ENCODE measurements around the gene LMOD1. TPM values are rescaled to one million over a fixed set of nuclear protein-coding genes. Genes with fewer than 3 reads are reported as not detected.
"Not testable (repeated sequence)": the region's sequence is repeated elsewhere in the genome, so short reads cannot be mapped to it uniquely, and the experiment has no call there.

The LMOD1 gene
- total RNA-seq, 1 experiment from 2014 or later: not detected

DNA sequence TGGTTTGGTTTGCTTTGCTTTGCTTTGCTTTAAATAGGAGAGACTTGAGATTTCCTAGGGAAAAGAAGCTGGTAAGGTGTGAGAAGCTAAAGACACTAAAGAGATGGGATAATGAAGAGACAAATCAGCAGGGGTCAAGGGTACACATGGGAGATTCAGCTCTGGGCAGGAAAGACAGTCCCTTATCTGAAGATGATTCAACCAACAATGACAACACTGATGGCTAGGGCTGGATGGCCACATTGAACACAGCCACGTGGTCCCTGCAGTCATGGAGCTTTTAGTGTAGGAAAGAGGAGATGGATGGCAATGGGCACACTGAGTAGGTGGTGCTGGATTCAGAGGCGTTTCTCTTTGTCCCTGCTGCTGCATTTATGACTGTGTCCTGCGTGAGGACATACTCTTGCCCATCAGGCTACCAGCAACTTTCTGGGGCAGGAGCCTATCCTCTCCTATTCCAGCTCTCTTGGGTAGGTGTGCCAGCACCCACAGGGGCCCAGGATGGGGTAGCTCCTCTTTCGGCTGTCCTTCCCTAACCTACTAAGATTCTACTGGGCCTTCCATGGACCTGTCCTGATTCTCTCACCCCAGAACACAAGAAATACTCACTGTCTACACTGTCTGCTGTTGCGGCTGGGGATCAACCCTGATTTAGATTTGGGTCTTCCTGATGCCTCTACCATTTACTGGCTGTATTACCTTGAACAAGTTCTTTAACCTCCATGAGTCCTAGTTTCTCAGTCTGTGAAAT is 59.1 kb downstream of the LMOD1 start:
- no peak for DNase-seq (ENCODE audit: low read depth, low spot score)
- in situ Hi-C loops (cut with HindIII; ENCODE audit: low pct_unique_long_range_greater_than_20kb, low sequenced_read_pairs): no loop called here

DNA sequence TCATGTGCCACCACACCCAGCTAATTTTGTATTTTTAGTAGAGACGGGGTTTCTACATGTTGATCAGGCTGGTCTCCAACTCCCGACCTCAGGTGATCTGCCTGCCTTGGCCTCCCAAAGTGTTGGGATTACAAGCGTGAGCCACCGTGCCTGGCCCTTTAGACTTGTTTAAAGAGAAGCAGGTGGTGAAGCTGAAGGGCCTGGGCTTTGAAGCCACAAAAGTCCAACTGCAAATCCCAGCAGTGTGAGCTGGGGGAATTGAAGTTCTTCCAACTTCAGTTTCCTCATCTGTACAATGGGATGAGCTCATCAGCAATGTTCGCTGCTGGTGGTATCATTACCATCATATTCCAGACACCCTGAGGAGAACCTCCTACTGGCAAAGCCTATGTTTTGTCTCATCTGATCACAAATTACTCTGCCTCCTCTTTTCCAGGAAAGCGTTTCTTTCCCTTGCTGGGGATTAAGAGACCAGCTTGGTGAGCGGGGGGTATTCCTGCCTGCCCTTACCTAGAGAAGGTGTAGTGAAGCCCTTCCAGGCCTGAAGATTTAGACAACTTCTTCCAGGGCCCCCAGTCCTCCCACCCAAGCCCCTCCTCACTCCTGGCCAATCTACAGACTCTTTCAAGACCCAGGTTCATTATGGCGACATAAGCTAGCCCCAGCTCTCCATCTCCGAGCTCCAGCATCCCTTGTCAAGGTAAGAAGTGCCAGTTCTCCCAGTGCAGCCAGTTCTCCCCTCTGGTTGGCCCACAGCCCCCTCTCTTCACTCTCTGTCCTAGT is 60.1 kb downstream of the LMOD1 start:
- DNase-seq (ENCODE audit: low read depth, low spot score): no peak
- in situ Hi-C loops (cut with HindIII; ENCODE audit: low pct_unique_long_range_greater_than_20kb, low sequenced_read_pairs): no loop called here

GRCh38 chr1:201885531-201886075 is 60.7 kb downstream of the LMOD1 start:
- DNase-seq (ENCODE audit: low read depth, low spot score): no peak
- in situ Hi-C loops (cut with HindIII; ENCODE audit: low pct_unique_long_range_greater_than_20kb, low sequenced_read_pairs): no loop called here

DNA sequence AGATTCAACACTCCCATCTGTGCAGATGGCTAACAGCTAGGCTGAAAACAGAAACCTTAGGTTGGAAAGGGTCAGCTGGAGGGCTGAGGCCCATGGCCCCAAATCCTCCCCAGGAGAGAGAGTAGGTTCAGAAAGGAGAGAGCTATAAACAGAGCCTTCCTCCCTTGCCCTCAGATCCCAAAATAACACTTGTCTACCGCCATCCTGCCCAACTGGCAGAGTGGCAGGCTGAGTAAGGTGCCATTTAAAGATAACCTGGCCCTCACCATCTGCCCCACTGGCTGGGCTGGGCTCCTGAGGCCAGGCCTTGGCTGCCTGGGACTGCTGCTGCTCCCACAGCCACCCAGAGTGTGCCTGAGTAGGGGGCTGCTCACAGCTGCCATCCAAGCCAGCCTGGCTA is 61.9 kb downstream of the LMOD1 start:
- in situ Hi-C loops (cut with HindIII; ENCODE audit: low pct_unique_long_range_greater_than_20kb, low sequenced_read_pairs): no loop called here
- no peak for DNase-seq (ENCODE audit: low read depth, low spot score)

- no peak for DNase-seq (ENCODE audit: low read depth, low spot score)
- in situ Hi-C loops (cut with HindIII; ENCODE audit: low pct_unique_long_range_greater_than_20kb, low sequenced_read_pairs): no loop called here
These were observed 62.6 kb downstream of the LMOD1 start for GRCh38 chr1:201883786-201884185.

GRCh38 chr1:201883266-201883665 is 63.1 kb downstream of the LMOD1 start:
- in situ Hi-C loops (cut with HindIII; ENCODE audit: low pct_unique_long_range_greater_than_20kb, low sequenced_read_pairs): no loop called here
- DNase-seq (ENCODE audit: low read depth, low spot score): no peak

DNA sequence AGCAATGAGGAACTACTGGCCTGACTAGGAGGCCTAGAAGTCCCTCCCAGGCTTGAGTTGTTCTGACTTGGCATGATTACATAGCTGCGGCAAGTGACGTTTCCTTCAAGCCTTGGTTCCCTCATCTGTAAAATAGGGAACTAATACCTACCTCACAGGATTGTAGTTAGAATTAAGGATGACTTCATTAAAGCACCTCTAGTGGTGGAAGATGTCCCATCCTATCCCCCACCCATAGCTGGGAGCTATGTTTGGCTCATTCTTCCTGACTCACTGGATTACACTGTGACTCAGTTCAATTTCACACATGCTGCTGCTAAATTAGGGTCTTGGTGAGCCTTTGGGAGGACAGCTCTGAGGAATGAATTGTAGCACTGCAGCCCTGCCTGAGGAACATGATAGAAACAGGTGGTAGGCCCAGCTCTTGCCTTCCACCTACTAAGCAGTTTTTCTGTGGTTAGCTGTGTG is 63.6 kb downstream of the LMOD1 start:
- peak; percentile 12 for DNase-seq (ENCODE audit: low read depth, low spot score)
- in situ Hi-C loops (cut with HindIII; ENCODE audit: low pct_unique_long_range_greater_than_20kb, low sequenced_read_pairs): no loop called here

DNA sequence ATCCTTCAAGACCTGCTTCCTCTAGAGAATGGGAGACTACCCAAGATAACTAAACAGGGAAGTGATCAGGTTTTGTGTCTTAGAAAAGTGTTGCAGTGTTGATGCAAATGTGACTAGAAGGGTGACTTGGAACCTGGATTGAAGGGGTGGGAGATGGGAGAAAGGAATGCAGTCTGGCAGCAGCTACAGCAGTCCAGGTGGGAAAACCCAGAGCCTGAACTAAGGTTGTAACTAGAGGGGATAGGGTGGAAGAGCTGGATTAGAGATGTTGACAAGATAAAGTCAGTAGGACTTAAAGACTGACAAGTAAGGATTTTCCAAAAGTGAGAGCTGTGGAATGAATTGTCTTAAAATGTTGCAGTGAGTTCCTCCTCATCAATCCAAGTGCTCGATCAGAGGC is 64.7 kb downstream of the LMOD1 start:
- in situ Hi-C loops (cut with HindIII; ENCODE audit: low pct_unique_long_range_greater_than_20kb, low sequenced_read_pairs): no loop called here
- no peak for DNase-seq (ENCODE audit: low read depth, low spot score)

DNA sequence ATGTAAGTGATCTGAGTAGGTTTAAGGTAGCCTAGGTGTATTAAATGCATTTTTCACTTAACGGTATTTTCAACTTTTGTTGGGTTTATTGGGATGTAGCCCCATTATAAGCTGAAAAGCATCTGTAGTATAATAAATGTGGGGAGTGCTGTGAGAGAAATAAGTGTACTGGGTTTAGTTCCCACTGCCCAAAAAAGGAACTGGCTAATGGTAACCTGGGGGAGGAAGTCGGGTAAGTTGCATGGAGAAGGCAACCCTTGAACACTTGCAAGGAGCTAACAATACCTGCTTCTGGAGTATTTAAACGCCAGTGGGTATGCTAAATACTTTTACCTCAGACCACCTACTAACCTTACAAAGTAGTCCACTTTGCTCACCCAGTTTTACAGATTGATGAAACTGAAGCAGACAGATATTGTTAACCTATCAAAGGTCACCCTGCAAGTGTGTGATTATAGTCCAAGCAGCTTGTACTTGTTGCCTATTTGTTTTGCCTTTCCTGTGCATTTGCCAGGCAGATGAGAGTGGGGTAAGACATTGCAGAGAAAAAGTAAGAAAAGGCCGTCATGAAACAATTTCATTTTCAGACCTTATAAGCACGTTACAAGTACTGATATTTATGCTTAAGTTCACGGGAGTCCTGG is 65.3 kb downstream of the LMOD1 start:
- DNase-seq (ENCODE audit: low read depth, low spot score): no peak
- in situ Hi-C loops (cut with HindIII; ENCODE audit: low pct_unique_long_range_greater_than_20kb, low sequenced_read_pairs): no loop called here

- peak; percentile 61 for DNase-seq (ENCODE audit: low read depth, low spot score)
- in situ Hi-C loops (cut with HindIII; ENCODE audit: low pct_unique_long_range_greater_than_20kb, low sequenced_read_pairs): no loop called here
These were observed 68.4 kb downstream of the LMOD1 start for GRCh38 chr1:201877877-201878401.

DNA sequence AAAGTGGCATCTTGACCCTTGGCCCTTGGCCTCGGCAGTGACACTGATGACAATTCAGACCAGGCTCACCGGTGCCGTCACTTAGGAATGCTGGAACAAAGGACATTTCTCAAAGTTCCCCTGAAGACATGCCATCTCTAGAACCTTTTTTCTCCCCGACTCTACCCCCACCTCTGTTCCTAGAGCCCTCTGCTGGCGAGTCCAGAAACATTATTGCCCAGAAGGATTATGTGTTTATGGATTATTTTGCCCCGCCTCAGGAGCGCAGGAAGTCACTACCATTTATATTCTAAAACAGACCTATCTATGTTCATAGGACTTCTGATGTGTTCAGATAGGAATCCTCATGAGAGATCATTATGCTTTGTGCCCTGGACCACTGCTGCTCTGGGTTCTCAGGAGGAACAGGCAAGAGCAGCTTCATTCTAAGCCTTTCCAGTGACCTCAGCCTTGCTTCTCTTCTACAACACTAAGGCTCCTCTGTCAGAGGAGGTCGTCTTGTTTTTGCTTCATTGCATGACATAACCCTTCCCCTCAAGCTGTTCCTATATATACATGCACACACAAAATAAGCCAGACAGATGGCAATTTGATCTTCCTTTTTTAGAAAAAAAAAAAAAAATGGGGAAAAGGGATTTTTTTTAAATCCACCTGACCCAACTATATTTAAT is 70.1 kb downstream of the LMOD1 start:
- DNase-seq (ENCODE audit: low read depth, low spot score): peak; percentile 70
- in situ Hi-C loops (cut with HindIII; ENCODE audit: low pct_unique_long_range_greater_than_20kb, low sequenced_read_pairs): no loop called here

DNA sequence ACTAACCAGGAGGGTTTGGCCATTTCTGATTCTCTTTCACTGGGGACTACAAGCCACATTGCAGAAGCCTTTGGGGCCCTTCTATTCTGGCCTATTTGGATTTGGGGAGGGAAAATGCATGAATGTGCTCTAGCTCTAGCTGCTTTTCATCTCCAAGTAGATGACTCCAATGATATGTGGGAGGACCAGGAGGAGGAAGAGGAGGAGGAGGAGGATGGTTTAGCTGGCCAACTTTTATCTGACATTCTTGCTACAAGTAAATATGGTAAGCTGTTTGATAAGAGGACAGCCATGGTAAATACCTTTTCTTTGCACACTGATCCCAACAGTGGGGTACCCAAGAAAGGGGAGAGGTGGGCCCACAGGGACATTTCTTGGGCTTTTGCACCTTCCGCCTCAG is 71.7 kb downstream of the LMOD1 start:
- in situ Hi-C loops (cut with HindIII; ENCODE audit: low pct_unique_long_range_greater_than_20kb, low sequenced_read_pairs): no loop called here
- DNase-seq (ENCODE audit: low read depth, low spot score): no peak

DNA sequence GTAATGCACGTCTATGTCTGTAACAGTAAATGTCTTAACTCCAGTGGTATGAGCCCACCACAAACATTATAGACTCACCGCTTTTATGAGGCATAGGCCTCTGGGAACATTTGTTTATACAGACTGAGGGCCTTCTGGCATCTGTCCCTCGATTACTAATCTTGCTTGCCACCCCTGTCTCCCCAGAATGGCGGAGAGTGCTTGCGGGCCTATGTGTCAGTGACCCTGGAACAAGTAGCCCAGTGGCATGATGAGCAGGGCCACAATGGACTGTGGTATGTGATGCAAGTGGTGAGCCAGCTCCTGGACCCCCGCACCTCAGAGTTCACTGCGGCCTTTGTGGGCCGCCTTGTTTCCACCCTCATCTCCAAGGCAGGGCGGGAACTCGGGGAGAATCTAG is 76.0 kb downstream of the LMOD1 start:
- in situ Hi-C loops (cut with HindIII; ENCODE audit: low pct_unique_long_range_greater_than_20kb, low sequenced_read_pairs): no loop called here
- no peak for DNase-seq (ENCODE audit: low read depth, low spot score)

DNA sequence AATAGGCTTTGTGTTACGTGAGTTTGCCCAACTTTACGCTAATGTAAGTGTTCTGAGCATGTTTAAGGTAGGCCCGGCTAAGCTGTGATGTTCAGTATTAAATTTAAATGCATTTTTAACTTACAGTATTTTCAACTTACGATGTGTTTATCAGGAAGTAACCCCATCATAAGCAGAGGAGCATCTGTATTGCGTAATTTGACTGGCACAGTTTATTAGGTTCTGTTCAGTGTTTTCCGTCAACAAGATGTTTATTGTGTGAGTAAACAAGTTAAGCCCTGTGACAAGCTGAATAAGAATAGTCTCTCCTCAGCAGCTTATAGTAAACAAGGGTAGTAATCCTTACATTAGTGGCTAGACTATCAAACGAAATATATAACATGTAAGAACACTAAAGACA is 84.9 kb downstream of the LMOD1 start:
- in situ Hi-C loops (cut with HindIII; ENCODE audit: low pct_unique_long_range_greater_than_20kb, low sequenced_read_pairs): no loop called here
- no peak for DNase-seq (ENCODE audit: low read depth, low spot score)

DNA sequence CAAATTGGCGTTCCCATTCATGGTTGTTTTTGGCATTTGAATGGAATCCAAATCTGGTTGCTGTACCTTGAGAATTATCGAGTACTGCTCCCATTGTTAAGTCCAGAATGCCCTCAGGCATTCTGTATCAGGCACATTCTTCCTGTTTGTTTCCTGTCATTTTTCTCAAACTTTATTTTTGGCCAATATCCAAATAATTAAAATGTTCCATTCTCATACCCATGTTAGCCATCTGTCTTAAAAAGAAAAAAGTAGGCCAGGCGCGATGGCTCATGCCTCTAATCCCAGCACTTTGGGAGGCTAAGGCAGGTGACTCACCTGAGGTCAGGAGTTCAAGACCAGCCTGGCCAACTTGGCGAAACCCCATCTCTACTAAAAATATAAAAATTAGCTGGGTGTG is 86.9 kb downstream of the LMOD1 start:
- in situ Hi-C loops (cut with HindIII; ENCODE audit: low pct_unique_long_range_greater_than_20kb, low sequenced_read_pairs): no loop called here
- no peak for DNase-seq (ENCODE audit: low read depth, low spot score)

GRCh38 chr1:201856722-201857121 is 89.6 kb downstream of the LMOD1 start:
- DNase-seq (ENCODE audit: low read depth, low spot score); in situ Hi-C loops (cut with HindIII; ENCODE audit: low pct_unique_long_range_greater_than_20kb, low sequenced_read_pairs): not testable (repeated sequence)

GRCh38 chr1:201851949-201852348 is 94.4 kb downstream of the LMOD1 start:
- in situ Hi-C loops (cut with HindIII; ENCODE audit: low pct_unique_long_range_greater_than_20kb, low sequenced_read_pairs): no loop called here
- no peak for DNase-seq (ENCODE audit: low read depth, low spot score)

DNA sequence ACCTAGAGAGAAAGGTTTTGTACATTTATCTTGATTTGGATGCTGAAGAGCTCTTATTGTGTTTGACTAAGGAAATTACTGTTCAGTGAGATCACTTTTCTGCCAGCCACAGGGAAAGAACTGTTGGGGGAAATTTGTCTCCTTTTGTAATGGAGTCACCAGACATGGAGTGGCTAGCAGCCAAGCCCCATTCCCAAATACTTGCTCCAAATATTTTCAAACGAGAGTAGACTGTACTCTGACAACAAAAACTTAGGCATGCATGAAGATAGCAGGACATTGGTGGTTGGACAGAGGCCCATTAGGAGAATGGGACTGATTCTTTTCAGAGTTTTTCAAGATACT is 96.3 kb downstream of the LMOD1 start:
- DNase-seq (ENCODE audit: low read depth, low spot score): no peak

More for the DNA sequence above, 96.3 kb downstream of the LMOD1 start:
- in situ Hi-C loops (cut with HindIII; ENCODE audit: low pct_unique_long_range_greater_than_20kb, low sequenced_read_pairs): no loop called here
